ENCODE results near the gene SLC28A1.

Gene SLC28A1

GRCh38 chr15:84949845-84950569 is 65.5 kb downstream of the SLC28A1 start:
- no peak overlapping the region for H3K27ac ChIP-seq
- TF ChIP-seq ZFX (IDR thresholded peaks at IDR 0.05; ENCODE audit: borderline replicate concordance) = no peak
- TF ChIP-seq, protein P1, sequence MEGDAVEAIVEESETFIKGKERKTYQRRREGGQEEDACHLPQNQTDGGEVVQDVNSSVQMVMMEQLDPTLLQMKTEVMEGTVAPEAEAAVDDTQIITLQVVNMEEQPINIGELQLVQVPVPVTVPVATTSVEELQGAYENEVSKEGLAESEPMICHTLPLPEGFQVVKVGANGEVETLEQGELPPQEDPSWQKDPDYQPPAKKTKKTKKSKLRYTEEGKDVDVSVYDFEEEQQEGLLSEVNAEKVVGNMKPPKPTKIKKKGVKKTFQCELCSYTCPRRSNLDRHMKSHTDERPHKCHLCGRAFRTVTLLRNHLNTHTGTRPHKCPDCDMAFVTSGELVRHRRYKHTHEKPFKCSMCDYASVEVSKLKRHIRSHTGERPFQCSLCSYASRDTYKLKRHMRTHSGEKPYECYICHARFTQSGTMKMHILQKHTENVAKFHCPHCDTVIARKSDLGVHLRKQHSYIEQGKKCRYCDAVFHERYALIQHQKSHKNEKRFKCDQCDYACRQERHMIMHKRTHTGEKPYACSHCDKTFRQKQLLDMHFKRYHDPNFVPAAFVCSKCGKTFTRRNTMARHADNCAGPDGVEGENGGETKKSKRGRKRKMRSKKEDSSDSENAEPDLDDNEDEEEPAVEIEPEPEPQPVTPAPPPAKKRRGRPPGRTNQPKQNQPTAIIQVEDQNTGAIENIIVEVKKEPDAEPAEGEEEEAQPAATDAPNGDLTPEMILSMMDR (IDR thresholded peaks at IDR 0.05) = no peak

GRCh38 chr15:84950570-84951111 is 66.2 kb downstream of the SLC28A1 start:
- H3K27ac ChIP-seq = no peak overlapping the region
- no peak for TF ChIP-seq ZFX (IDR thresholded peaks at IDR 0.05; ENCODE audit: borderline replicate concordance)
- TF ChIP-seq, protein P1 (IDR thresholded peaks at IDR 0.05) = no peak

DNA sequence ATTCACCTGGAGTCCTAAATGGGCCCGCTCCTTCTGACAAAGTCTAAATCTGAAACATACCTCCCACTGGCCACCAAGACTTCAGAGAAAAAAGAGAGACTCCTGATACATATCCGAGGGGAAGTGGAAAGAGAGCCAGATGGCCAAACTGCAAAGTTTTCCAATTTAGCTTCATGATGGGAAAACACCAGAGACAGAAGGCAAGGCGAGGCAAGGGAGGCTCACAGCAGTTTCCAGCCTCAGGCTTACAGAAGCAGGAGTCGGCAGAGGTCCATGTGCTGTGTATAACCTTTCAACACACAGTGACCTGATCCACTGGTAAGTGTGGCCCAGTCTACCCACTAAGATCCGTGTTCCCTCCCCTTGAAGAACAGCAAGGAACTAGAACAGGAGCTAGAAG is 67.3 kb downstream of the SLC28A1 start:
- no peak overlapping the region for H3K27ac ChIP-seq
- TF ChIP-seq ZFX (IDR thresholded peaks at IDR 0.05; ENCODE audit: borderline replicate concordance) = no peak
- TF ChIP-seq, protein P1 (IDR thresholded peaks at IDR 0.05) = no peak

GRCh38 chr15:84953136-84953535 is 68.7 kb downstream of the SLC28A1 start:
- TF ChIP-seq, protein P1 (IDR thresholded peaks at IDR 0.05) = no peak
- TF ChIP-seq ZFX (IDR thresholded peaks at IDR 0.05; ENCODE audit: borderline replicate concordance) = no peak
- H3K27ac ChIP-seq = no peak overlapping the region

DNA sequence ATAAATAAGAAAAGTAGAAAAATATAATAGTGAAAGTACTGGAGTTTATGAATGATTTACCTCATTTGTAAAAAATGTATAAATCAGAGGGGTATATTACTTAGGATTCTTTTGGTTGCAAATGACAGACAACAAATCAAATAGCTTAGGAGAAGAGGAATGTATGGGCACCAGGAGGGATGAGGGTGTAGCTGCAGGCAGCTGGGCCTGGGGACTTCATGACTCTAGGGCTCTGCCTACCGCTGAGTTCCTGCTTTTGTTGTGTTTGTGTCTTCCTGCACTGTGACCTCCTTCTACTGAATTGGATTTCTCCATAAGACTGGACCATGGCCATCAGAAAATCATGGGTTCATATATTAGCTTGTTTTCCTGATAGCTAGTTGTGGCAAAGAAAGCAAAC is 69.3 kb downstream of the SLC28A1 start:
- TF ChIP-seq, protein P1 (IDR thresholded peaks at IDR 0.05) = no peak
- TF ChIP-seq ZFX (IDR thresholded peaks at IDR 0.05; ENCODE audit: borderline replicate concordance) = no peak
- H3K27ac ChIP-seq = no peak overlapping the region

GRCh38 chr15:84955089-84955848 is 70.8 kb downstream of the SLC28A1 start:
- no peak for TF ChIP-seq ZFX (IDR thresholded peaks at IDR 0.05; ENCODE audit: borderline replicate concordance)
- TF ChIP-seq, protein P1 (IDR thresholded peaks at IDR 0.05) = peak; percentile 88
- no peak overlapping the region for H3K27ac ChIP-seq

- TF ChIP-seq ZFX (IDR thresholded peaks at IDR 0.05; ENCODE audit: borderline replicate concordance) = no peak
- TF ChIP-seq, protein P1 (IDR thresholded peaks at IDR 0.05) = no peak
- no peak overlapping the region for H3K27ac ChIP-seq
These were observed 71.7 kb downstream of the SLC28A1 start for GRCh38 chr15:84956199-84956598.

All from 22Rv1 (cell line).